M059J (cell line): ENCODE results near the gene CENPX. TPM values are rescaled to one million over a fixed set of nuclear protein-coding genes. Genes with fewer than 3 reads are reported as not detected.

Source experiments
- DNase-seq: peaks from one replicate; pipeline ENCODE4 v3.0.0-alpha.2; 2012; ENCODE audit warnings: low read depth
- total RNA-seq: library from RNA; depleted of rRNA; stranded (reverse); fragments of >200 nt; shearing (Covaris generic); gene quantifications from 2 replicates; pipeline ENCODE4 v1.2.3, GENCODE V29; 2014

Gene CENPX
- total RNA-seq, 1 experiment from 2014 or later: 155 TPM

DNA sequence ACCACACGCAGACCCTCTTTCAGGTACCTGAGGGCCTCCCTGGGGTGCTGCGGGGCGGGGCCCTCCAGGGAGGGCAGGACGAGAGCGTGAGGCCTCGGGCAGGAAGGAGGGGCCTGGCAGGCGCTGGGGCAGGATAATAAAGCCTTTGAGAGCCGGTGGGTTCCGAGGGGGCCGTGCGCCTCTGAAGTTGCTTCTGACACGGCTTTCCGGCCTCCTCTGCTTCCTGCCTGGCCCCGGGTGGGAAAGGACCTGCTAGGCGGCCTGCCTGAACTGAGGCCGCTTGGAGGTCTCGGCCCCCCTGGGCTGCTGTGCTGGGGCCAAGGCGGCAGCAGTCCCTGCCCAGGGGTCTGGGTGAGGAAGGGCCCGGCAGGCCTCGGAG lies 10.4 kb downstream of the CENPX start:
- DNase-seq: no peak

DNA sequence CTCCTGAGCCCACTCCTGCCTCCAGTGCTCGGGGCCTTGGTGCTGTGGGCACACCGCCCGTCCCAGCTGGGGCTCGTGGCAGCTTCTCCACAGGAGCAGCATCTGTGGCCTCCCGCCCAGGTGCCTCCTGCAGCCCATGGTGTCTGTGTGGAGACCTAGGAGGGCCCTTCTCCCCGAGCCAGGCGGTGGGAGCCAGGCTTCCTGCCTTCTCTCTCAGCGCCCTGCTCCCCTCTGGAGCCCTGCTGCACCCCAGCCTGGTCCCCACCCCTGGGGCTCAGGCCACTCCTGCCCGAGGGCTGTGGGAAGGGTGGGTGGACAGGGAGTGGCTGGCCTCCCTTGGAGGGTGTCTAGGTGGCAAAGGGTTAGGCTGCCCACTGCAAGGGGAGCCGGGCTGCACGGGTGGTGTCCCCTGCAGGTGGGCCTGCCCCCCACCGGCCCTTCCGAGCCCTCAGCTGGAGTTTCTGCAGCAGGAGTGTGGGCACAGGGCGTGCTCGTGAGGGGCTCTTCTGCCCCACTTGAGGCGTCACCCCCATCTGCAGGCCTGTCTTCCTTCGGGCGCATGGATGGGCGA lies 11.0 kb downstream of the CENPX start:
- no peak for DNase-seq

DNA sequence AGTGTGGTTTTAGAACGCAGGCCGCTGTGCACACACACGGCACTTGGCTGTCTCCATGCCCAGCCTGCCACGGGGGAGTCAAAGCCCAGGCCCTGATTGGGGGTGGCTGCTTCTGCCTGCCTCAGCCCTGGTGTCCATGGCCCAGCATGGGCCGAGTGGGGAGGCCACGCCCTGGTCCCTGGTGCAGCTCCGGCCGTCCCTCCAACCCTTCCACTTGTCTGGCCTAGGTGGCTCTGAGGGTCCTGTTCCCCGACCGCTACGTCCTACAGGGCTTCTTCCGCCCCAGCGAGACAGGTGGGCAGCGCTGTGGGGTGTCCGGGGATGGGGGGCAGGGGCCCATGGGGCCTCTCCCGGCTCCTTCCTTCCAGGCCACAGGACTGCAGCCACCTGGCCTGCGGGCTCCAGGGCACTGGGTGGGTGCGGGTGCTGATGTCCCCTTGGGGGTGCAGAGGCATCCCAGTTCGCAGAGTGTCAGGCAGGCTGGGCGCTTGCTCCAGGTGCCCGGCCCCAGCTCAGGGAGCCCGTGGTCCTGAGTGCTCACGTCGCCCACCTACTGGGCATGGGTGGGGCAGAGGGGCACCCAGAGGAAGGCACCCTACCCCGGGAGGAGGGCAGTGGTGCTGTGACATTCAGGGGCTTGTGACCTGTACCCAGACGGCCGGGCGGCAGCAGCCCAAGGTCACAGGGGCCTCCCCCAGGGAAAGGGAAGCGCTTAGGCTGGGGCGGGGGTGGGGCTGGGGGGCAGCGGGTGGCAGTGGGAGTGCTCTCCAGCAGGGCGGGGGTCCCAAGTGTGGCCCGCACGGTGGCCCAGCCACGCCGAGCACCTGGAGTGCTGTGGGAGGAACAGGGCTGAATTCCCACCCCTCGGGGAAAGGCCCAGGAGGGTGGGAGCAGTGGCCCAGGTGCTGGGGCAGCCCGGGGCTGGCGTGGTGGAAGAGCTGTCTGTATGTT lies 11.8 kb downstream of the CENPX start:
- DNase-seq: no peak

DNA sequence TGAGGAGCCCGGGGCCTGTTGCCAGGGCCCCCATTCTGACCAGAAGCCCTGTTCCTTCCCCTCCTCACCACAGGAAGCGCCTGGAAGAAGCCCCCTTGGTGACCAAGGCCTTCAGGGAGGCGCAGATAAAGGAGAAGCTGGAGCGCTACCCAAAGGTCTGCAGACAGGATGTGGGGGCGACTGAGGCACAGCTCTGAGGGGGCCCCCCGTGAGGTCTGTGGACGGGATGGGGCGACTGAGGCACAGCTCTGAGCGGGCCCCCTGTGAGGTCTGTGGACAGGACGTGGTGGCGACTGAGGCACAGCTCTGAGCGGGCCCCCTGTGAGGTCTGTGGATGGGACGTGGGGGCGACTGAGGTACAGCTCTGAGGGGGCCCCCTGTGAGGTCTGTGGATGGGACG lies 13.3 kb downstream of the CENPX start:
- no peak for DNase-seq

DNA sequence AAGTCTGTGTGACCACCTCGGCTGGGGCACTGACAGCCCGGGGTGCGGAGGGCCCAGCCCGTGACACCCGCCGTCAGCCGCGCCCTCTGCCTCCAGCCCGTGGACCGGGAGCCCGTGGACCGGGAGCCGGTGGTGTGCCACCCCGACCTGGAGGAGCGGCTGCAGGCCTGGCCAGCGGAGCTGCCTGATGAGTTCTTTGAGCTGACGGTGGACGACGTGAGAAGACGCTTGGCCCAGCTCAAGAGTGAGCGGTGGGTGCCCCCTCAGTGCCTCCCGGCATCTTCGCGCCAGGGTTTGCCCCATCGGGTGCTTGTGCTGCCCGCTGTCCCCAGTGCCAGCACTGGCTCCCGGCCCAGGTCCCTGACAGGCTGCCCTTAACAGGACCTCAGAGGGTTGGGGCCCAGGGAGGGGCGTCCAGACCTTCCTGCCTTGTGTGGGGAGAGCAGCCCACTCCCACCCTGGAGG lies 13.7 kb downstream of the CENPX start:
- DNase-seq: no peak

DNA sequence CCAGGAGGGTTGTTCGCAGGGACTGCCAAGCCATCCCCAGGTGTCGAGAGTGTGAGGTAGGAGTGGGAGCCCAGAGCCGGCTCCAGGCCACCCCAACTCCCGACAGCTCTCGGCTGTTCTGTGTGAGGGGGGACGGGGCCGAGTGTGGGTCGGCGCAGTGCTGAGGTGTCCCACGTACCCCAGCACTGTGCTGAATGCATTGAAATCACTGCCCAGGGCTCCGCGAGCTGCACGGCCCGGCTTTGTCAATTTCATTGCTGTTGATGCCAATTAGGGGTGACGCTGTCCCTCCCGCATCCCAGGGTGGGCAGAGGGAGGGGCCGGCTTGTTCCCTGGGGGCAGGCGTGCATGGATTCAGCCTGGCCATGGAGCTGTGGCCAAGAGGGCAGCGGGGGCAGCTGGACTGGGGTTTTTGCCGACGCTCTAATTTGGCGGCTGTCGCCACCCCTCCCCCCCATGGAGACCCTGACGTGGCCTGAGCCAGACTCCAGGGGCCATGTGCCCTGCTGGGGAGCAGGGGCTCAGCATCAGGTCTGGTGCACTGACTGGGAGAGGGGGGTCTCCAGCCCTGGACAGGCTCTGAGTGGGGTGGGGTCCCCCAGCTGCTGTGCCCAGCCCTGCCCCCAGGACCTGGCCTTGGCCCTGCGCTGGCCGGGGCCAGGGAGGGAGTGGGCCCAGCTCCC lies 14.3 kb downstream of the CENPX start:
- DNase-seq: no peak

DNA sequence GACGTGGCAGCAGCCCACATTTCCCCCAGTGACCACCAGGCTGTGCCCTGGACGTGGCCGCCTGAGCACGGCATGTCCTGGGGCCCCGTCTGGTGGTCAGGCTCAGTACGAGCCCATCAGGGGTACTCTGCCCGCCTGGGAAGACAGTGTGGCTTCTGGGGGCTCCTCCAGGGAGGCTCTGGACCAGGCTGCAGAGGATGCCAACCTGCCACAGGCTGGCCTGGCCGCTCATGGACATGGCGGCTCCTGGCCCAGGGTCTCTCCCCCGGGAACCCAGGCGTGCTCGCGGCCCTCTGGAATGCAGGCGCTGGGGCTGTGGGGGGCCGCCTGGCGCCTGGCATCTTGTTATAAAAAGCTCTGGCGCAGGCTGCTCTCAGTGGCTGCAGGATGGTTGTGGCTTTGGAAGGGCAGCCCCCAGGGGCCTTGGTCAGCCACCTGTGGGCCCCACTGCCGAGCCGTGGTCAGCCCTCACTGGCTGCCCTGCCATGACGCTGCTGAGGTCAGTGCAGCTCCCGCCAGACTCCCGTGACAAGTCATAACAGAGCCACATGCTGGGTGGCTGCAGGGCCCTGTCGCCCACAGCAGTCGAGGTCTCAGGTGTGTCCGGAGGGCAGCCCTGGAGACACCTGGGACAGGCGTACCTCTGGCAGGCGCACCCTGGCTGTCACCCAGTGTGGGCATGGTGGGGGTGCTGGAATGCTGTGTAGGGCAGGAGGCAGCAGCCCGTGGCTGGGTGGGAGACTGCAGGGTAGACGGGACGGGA lies 15.0 kb downstream of the CENPX start:
- DNase-seq: peak; percentile 80

DNA sequence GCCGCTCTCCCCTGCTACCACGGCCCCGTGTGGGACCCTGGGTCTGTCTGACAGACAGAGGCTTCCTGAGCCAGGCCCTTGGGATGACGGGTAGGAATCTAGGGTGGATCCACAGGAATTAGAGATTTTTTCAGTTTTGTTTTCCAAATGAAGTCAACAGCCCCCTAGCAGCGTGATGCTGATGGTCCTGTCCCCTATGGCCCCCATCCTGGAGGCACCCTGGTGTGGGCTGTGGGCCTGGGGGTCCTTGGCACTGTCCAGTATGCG lies 15.5 kb downstream of the CENPX start:
- no peak for DNase-seq

DNA sequence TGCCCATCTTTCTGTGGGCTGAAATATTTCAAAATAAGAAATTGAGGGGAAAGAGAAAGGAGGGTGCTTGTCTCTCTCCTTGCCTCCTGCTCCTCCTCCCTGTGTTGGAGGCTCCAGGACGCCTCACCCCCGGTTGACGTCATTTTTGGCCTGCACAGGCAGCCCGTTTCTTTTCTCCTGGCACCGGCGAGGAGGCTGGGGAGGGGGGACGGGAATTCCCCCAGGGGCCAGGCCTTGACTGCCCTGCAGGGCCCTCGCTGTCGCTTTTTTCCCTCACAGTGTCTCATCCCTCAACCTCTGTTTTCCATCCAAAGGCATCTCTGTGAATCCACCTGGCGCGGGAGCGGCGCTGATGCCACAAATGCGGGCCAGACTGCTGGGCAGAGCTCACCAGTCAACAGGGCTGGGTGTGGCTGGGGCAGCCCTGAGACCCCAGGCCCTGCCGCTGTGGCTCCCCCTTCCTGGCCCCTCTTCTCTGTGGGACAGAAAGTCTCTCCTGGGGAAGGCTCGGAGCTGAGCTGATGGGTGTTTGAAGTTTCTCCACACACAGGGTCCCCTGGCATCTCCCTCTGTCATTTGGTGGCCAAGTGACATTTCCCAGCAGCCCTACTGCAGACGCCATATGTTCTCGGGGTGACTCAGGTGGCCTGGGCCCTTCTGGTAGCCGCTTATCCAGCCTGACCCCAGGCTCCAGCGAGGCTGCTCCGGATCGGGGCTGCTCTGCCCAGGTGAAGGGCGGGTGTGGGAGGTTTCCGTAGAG lies 16.0 kb downstream of the CENPX start:
- peak; percentile 83 for DNase-seq

DNA sequence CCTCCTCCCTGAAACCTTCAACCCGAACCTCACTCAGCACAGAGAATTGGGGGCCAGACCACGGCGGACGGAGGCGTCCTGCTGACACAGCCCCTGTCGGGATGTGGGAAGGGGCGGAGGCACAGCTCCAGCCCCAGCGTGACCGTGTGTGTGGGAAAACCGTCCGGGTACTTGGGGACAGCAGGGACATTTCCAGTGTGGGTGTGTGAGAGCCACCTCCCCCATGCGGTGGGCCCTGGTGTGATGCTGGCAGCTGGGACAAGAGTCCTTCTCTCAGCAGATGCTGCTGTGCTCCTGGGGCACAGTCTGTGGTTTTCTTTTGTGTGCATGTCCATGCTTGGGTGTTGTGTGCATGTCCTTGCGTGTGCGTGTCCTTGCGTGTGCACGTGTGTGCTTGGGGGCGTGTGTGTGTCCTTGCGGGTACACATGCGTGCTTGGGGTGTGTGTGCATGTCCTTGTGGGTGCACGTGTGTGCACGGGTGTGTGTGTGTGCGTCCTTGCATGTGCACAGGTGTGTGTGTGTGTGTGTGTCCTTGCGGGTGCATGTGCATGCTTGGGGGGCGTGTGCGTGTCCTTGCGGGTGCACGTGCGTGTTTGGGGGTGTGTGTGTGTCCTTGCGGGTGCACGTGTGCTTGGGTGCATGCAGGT lies 16.9 kb downstream of the CENPX start:
- no peak for DNase-seq

DNA sequence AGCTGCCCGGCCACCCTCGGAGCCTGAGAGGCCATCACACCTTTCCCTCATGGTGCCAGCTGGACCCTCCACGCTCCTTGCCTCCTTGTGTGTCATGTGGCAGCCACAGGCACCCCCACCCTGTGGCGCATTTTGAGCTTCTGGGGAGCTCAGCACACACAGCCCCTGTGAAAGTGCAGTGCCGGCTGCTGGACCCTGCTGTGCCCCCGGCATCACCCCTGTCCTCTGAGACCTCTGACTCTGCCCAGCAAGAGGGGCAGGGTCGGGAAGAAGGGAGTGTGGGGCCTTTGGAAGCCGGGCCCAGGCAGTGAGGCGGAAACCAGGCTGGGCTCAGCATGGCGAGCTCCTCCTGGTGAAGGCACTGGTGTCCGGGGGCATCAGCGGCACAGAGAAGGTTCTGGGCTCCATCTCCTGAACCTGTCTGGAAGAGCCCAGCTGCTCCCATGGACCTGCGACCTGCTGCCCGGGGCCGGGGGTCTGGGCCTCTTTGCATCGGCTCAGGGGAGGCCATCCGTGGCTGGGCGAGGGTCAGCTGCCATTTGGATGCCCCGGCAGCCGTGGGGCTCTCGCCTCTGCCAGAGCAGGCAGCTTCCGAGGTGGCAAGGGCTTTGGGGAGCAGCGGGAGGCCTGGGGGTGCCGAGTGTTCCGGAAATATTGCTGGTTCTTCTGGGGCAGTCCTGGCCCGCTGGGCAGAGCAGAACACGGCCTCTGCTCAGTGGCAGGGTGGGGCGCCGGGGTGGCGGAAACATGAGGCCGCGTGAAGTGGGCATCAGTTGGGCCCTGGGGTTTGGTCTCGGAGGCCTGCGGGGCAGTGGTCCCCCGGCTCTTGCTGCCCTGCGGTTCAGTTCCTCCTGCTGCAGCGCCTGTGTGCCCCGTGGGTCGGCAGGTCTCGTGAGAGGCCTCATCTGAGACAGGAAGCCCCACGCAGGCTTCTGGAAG lies 17.9 kb downstream of the CENPX start:
- no peak for DNase-seq

DNA sequence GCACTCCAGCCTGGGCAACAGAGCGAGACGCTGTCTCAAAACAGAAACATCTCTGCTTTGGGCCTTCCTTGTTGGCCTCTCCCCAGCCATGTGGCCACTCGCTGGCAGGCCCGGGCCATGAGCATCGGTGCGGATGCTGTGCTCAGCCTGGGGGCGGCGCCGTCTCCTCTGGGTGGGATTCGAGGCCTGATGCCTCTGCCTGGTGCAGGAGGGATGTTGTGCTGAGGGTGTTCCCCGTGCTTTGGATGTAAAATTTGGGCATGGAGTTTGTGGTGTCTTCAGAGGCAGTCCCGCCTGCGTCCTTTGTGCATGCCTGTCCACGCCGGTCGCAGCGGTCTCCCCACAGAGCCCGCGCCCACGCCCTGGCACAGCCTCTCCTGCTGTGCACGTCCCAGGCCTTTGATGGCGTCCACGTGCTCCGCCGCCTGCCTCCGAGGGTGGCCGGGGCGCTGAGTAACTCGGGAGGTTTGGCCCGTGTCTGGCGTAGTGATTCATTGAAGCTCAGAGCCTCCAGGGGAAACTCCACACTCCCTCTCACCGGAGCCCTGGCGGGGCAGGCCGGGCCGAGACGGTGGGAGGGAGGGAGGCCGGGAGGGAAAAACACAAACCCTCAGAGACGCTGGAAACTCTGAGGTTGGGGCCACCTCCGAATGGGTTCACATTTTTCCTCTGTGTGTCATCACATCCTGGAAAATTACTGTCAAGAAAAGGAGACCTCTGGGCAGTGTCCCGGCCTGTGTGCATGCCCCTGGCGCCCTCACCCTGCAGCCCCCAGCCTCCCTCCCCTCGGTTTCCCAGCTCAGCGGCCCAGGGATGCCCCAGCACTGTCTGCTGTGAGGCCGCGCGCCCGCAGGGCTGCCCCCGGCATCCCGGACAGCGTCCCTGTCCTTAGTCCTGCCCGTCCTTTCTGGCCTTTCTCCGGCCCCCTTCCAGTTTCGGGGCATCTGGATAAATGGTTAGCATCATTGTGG lies 19.0 kb downstream of the CENPX start:
- peak; percentile 99 for DNase-seq

DNA sequence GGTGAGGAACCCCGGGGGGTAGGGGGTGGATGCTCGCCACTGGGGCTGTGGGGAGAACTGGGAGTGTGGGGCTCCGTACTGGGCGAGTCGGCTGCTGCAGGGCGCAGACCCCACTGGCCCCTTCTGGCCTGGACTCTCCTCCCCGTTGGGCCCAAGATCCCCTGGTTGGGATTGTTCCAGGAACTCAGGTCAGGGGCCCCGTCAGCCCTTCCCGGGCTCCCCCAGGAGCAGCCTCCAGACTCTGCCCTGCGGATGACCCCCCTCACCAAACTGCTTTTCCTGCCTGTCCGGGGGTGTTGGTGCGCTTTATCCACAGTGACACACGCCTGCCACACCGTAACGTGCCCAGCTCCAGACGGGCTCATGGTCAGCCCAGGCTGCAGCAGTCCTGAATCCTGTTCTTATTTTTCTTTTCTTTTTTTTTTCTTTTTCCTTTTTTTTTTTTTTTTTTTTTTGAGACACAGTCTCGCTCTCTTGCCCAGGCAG lies 21.1 kb downstream of the CENPX start:
- no peak for DNase-seq

DNA sequence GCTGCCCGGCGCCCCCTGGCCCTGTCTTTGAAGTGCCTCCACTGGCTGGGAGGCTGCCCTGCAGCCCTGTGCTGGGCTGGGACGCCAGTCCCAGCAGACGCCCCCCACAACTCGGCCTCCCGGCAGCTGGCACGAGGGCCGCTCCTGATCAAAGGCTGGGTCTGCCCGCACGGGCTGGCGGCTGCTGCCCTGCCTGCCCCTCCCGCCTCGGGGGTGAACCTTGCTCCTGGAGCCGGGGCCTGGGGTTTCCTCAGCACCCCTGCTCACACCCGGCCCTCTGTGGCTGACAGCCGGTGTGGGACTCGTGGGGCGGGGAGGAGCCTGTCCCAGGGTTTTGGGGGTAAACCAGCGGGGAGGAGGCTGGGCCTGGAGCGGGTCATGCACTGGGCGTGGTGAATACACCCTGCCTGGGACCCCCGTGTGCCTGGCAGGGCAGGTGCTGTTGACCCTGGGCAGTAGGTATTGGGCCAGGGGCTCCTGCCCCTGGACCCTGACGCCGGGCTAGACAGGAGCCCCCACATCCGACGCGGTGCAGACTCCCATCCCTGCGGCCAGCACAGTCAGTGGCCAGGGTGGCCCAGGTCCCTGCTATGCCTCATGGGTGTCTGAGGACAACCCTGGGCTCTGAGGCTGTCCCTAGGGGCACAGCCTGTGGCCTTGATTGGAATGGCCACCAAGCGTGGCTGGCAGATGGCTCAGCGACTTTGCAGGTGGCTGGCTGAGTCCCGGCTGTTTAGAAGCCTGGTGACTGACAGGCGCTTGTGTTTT lies 21.7 kb downstream of the CENPX start:
- no peak for DNase-seq

DNA sequence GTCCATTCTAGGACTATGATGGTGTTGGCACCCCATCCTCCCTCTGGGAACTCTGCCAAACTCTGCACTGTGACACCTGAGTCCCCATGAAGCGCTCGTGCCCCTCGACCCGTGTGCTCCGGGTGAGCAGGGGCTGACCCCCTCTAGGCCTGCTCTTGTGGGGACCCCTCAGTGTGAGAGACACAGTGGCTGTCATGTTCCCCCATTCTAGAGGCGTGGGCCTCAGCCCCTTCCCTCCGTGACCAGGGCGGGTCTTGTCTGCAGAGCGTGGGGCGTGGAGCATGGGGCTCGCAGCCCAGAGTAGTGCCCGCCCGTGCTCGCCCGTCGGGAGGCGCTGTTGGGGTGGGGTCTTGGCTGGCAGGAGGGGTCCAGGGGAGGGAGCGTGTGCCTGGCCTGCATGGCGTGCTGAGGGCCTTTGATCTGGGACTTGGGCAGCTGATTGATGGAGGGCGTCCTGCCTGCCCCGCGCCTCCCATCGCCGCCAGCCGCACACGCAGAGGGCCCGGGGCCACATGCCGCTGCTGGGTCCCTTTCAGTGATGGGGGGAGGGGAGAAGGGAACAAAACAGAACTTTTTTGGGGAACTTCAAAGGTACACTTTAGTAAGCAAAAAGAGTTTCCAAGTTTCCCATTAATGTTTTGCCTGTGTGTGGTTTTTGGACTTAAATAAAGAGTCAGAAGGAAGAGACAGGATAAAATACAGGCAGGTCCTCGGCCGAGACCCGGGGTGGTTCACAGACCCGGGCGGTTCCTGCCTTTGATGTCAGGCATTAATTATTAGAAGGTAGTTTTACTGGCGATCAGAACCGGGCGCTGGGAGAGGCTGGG lies 22.5 kb downstream of the CENPX start:
- no peak for DNase-seq

DNA sequence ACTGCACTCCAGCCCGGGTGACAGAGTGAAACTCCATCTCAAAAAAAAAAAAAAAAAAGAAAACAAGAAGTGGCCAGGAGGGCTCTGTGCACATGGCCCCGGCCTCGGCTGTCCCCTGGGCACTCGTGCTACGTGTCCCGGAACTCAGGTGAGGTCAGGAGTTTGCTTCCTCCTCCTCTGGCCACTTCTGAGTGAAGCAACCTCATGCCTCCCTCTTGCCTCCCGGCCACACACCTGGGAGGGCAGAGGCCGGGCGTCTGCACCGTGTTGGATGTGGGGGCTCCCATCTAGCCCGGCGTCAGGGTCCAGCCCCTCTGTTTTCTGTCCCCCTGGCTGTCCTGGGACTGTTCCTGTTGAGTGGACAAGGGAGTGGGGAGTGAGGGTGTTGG lies 23.1 kb downstream of the CENPX start:
- no peak for DNase-seq
